NB4 (cell line): ENCODE data around the gene ACBD4.

Experiments used
- DNase-seq: peaks from one replicate; pipeline ENCODE4 v3.0.0; 2010; ENCODE audit warnings: low read depth
- H3K4me3 ChIP-seq: one replicate; pipeline ENCODE4 v1.5.1; 2011; ENCODE audit warnings: mild to moderate bottlenecking, low read depth, low read length, moderate library complexity
- MAX ChIP-seq: IDR thresholded peaks from 2 replicates; pipeline ENCODE4 v1.6.1; 2011; ENCODE audit warnings: low read depth, low read length
- MYC ChIP-seq: IDR thresholded peaks from 2 replicates; pipeline ENCODE4 v1.6.1; 2011; ENCODE audit warnings: low read depth, low read length
- POLR2A ChIP-seq: IDR thresholded peaks from 2 replicates; pipeline ENCODE4 v1.6.1; 2011; ENCODE audit warnings: mild to moderate bottlenecking; ENCODE audit not compliant: insufficient read length; ENCODE audit errors: extremely low read depth
- TF ChIP-seq, protein P1 (sequence below): IDR thresholded peaks from one replicate; pipeline ENCODE4 v1.5.1; 2012; ENCODE audit warnings: low read depth, low read length

The ACBD4 gene

DNA sequence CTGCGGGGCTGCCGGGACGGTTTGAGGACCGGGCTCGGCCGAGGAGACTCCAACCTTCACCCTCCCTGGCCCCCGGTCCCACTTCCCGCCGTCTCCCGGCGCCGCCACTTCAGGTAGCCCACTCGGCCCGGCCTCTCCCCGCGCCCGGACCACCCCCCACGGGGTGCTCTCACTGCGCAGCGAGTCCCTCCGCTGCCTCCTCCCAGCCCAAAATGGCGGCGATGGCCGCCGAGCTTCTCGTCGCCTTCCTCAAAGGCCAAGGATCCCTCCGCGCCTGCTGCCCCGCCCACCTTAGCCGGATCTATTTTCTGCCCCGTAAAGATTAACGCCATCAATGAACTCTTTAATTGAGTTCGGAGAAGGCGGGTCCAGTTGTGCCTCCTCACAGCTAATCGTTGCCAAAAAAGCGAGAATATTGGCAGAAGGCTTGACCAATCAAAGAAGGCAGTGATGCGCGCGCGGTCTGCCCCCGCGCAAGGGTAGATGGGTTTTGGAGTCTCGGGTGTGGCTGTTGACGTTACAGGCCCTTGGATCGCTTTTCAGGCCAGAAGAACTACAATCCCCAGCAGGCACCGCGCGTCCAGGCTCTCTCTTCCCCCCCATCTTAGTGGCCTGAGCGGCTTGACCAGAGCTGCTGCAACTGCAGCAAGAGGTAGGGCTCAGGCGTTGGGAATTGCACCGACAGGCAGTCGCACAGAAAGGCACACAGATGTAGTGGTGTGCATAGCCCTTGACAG lies 26.0 kb downstream of the ACBD4 start, which contains the start of gene HEXIM2:
Gene HEXIM2 (plus strand): TSS at position 588 of the 737 bp plus-strand sequence. CDS start 919 bp downstream, outside the sequence.
- H3K4me3 ChIP-seq = peak within 1 kb of the TSS; percentile 77
- peak; percentile 99 for DNase-seq
- TF ChIP-seq MYC (peak; percentile 67), POLR2A (peak; percentile 84), MAX (peak; percentile 70)
- TF ChIP-seq, protein P1, sequence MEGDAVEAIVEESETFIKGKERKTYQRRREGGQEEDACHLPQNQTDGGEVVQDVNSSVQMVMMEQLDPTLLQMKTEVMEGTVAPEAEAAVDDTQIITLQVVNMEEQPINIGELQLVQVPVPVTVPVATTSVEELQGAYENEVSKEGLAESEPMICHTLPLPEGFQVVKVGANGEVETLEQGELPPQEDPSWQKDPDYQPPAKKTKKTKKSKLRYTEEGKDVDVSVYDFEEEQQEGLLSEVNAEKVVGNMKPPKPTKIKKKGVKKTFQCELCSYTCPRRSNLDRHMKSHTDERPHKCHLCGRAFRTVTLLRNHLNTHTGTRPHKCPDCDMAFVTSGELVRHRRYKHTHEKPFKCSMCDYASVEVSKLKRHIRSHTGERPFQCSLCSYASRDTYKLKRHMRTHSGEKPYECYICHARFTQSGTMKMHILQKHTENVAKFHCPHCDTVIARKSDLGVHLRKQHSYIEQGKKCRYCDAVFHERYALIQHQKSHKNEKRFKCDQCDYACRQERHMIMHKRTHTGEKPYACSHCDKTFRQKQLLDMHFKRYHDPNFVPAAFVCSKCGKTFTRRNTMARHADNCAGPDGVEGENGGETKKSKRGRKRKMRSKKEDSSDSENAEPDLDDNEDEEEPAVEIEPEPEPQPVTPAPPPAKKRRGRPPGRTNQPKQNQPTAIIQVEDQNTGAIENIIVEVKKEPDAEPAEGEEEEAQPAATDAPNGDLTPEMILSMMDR = no peak

- DNase-seq = no peak
- no peak for TF ChIP-seq POLR2A
- no peak for TF ChIP-seq MAX
- TF ChIP-seq, protein P1 = no peak
- no peak for TF ChIP-seq MYC
Observed at GRCh38 chr17:45162025-45162687, 26.7 kb downstream of the ACBD4 start.

GRCh38 chr17:45164734-45165269 lies 29.3 kb downstream of the ACBD4 start:
- peak; percentile 22 for DNase-seq
- H3K4me3 ChIP-seq = no peak overlapping the region
- TF ChIP-seq, protein P1 = no peak
- no peak for TF ChIP-seq MYC
- no peak for TF ChIP-seq MAX
- no peak for TF ChIP-seq POLR2A

More at GRCh38 chr17:45162025-45162687, 26.7 kb downstream of the ACBD4 start:
- peak overlapping the region; percentile 51 for H3K4me3 ChIP-seq

DNA sequence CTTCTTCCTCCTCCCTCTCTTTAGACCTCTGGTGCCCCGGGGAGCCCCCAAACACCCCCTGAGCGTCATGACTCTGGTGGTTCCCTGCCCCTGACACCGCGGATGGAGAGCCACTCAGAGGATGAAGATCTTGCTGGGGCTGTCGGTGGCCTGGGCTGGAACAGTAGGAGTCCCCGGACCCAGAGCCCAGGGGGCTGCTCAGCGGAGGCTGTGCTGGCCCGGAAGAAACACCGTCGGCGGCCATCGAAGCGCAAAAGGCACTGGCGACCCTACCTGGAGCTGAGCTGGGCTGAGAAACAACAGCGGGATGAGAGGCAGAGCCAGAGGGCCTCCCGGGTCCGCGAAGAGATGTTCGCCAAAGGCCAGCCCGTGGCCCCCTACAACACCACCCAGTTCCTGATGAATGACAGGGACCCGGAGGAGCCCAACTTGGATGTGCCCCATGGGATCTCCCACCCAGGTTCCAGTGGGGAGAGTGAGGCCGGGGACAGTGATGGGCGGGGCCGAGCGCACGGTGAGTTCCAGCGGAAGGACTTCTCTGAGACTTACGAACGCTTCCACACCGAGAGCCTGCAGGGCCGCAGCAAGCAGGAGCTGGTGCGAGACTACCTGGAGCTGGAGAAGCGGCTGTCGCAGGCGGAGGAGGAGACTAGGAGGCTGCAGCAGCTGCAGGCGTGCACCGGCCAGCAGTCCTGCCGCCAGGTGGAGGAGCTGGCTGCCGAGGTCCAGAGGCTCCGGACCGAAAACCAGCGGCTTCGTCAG lies 33.7 kb downstream of the ACBD4 start:
- no peak overlapping the region for H3K4me3 ChIP-seq
- DNase-seq = no peak
- no peak for TF ChIP-seq MAX
- no peak for TF ChIP-seq MYC
- no peak for TF ChIP-seq POLR2A
- TF ChIP-seq, protein P1 = no peak

GRCh38 chr17:45170280-45170930 lies 34.9 kb downstream of the ACBD4 start:
- peak; percentile 26 for DNase-seq
- TF ChIP-seq MYC (no peak), POLR2A (no peak), MAX (no peak; the same call in 1 of the 2 replicates)
- TF ChIP-seq, protein P1 = no peak
- no peak overlapping the region for H3K4me3 ChIP-seq
